H1 (cell line): ENCODE data around the gene CRABP1. TPM values are rescaled to one million over a fixed set of nuclear protein-coding genes. Genes with fewer than 3 reads are reported as not detected.

Experiments used
- CHD7 ChIP-seq: fragments of 300-600 bp; sonication (generic); IDR thresholded peaks from 2 replicates; pipeline ENCODE4 v1.7.1; 2012; ENCODE audit warnings: low read length, moderate library complexity, mild to moderate bottlenecking, inconsistent platforms; ENCODE audit not compliant: insufficient replicate concordance
- POU5F1 ChIP-seq: IDR thresholded peaks from 2 replicates; pipeline ENCODE4 v1.6.1; 2011; ENCODE audit warnings: low read depth, mild to moderate bottlenecking, low read length, moderate library complexity
- polyA plus RNA-seq, 7 experiments: library from polyadenylated mRNA; depleted of rRNA in 3 of 7; stranded (reverse) in 5 of 7; unstranded in 2 of 7; fragments of >200 nt in 5 of 7; fragments of 200-250 nt in 2 of 7; gene quantifications; 1 replicate in 5 of 7; 2 replicates in 1 of 7; 4 replicates in 1 of 7; pipeline versions ENCODE4 v1.2.1 to v1.2.3, GENCODE V29; 2011 to 2013; ENCODE audit warnings: missing spikeins in 2 of 7, mixed read lengths in 2 of 7
- total RNA-seq: library from RNA; stranded (reverse); fragmentation: NEBNext Ultra II Directional; extraction: Animal tissue kit (Norgen Biotek cat#: 25700); gene quantifications from 2 replicates; pipeline ENCODE4 v1.2.1, GENCODE V29; 2021

The CRABP1 gene
- total and polyA plus RNA-seq, 2 of the 8 experiments (the other 6 are each of a cell fraction or from before 2014, with no cell fraction given): 385 to 655 TPM

GRCh38 chr15:78389322-78389721, 49.2 kb downstream of the CRABP1 start (continued):
- TF ChIP-seq CHD7 (no peak), POU5F1 (no peak)
